GM12801 (cell line): ENCODE data around the gene TMC2.

Source experiments
- CTCF ChIP-seq: IDR thresholded peaks from one replicate; pipeline ENCODE4 v1.5.1; 2011; ENCODE audit warnings: control low read depth; ENCODE audit not compliant: insufficient read length; ENCODE audit errors: extremely low read depth

TMC2 gene

DNA sequence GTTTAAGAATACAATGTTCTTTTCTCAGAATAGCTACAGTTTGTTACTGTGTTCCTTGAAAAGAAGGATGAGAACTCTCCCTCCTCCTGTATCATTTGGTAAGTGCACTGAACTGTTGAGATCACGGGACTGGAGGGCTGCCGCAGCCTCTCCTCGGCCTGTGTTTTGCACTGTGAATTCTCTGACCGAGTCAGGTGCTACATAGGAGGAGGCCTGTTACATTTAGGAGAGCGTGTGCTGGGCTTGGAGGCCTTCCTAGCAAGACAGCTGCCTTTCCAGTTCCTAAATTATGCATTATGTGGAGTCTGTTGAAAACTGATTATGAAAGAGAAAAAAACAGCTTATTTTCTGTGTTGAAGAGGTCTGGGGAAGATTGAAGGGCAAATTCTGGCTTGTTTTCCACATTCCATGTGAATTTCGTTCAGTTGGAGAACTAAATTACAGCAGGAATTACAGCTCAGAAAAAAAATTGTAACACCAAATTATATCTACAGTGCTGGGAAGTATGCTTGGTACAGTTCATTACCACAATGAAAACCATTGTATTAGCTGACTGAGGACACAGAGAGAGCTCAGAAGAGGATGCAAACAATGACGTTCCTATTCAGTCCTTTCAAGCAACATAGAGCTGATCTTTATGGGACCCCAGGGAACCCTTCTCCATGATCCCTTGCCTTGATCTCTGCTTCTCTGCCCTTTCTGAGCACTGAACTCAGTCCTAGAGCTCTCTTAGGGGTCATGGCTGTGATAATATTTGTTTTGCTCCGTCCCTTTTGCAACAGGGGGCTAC lies 2.8 kb downstream of the TMC2 start:
- TF ChIP-seq CTCF, result no peak

- TF ChIP-seq CTCF, result no peak
Observed at GRCh38 chr20:2541940-2542339, 5.6 kb downstream of the TMC2 start.

DNA sequence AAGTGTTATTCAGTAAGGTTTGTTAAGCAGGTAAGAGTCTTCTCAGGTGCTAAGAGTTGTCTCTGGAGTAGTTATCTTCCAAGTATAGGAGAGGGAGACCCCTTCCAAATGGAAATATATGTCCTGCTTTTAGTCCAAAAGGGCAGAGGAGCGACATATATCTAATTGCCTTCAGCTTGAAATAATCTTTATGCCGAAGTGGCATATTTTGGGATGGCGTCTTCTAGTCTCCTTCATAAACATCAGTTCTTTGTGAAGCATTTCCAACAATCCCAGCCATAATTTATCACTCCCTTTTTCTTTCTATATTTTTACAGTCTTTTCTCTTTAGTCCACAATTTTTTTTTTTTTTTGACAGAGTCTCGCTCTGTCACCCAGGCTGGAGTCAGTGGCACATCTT lies 6.0 kb downstream of the TMC2 start:
- no peak for TF ChIP-seq CTCF

- TF ChIP-seq CTCF, result no peak
Observed at GRCh38 chr20:2544211-2544610, 7.8 kb downstream of the TMC2 start.

DNA sequence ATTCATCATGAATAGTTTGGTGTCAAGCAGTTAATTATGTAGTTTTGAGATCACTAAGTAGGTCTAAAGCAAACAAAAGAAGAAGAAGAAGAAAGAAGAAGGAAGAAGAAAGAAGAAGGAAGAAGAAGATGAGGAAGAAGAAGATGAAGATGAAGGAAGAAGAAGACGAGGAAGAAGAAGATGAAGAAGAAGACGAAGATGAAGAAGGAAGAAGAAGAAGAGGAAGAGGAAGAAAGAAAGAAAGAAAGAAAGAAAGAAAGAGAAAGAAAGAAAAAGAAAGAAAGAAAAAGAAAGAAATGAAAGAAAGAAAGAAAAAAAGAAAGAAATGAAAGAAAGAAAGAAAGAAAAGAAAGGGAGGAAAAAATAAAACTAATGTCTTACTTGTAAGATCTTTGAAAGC lies 9.2 kb downstream of the TMC2 start:
- TF ChIP-seq CTCF, result no peak

- TF ChIP-seq CTCF, result no peak
Observed at GRCh38 chr20:2557873-2558580, 21.7 kb downstream of the TMC2 start.

DNA sequence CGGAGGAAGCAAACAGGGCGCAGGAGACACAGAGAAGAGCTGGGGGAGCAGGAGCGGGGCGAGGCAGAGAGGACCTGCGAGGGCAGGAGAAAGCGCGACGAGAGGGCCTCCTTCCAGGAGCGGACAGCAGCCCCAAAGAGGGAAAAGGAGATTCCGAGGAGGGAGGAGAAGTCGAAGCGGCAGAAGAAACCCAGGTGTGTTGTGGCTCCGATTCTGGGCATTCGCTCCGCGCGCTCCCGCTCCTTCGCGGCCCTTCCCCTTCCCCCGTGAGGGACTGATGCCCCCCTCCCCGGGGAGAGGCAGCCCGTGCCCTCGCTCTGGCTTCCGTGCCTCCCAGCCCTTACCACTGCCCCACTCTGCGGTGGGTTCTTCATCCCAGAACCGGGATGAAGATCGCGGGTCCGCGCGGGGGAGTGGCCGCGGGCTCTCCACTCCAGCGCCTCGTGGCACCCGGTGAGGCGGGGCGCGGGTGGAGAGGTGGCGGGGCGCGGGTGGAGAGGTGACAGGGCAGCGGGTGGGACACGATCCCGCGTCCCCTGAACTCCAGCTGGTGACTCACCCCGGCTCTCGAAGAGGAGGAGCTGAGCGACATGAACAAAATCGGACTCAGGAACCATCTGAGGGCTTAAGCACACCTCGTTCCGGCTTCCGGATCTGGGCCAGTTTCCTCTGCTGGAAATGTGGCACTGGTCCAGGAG lies 22.4 kb downstream of the TMC2 start:
- no peak for TF ChIP-seq CTCF
